Measurements from ENCODE around the gene GRIN1.

Gene GRIN1

DNA sequence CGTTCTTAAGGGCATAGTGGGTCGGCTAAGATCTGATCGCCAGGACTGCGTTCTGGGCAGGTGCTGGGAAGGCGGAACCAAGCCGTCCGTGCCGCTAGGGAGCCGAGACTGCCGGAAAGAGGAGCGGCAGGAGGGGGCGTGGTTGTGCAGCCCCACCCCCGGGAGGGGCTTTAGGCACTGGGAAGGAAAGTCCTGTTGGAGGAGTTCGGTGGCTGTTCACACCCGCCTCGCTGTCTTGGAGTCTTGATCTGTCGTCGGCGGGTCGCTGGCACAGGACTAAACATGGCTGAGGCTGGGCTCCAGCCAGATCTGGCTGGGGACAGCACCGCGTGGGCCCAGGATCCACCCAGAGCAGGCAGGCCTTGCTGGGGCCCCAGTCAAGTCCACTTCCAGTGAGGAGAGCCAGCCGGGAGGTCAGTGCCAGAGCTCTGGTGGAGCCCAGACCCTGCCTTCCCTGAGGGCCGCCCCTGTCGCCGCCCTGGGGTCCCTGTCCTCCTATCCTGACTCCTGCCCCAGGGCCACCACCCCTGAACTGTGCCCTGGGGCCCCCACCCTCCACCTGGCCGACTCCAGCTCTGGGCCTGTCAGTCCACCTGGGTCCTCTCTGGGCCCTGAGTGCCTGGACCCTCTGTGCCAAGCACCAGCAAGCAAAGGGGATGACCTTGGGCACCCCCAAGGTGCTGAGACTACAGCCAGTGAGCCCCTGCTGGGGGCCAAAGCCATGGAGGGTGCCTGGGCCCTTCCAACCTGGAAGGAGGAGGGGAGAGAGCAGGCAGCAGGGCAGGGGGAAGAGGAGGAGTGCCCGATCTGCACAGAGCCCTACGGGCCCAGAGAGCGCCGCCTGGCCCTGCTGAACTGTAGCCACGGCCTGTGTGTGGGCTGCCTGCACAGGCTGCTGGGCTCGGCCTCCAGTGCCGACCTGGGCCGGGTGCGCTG, 78.6 kb downstream of the GRIN1 start:
- DNase-seq = no peak
- H3K27ac ChIP-seq (ENCODE audit: insufficient read depth, low read length, poor library complexity, severe bottlenecking) = no peak overlapping the region
- H3K36me3 ChIP-seq (ENCODE audit: control insufficient read depth, insufficient read depth, low read length) = no peaks in the 10 kb centered on the region
- no peaks in the 10 kb centered on the region for H3K9me3 ChIP-seq (ENCODE audit: control insufficient read depth, low read length)
- H3K4me1 ChIP-seq (ENCODE audit: control insufficient read depth, insufficient read depth, low read length, poor library complexity, severe bottlenecking) = peaks cover 6% of the 10 kb centered on the region
- H3K4me3 ChIP-seq (ENCODE audit: insufficient read depth, low read depth, low read length, poor library complexity, severe bottlenecking) = no peak overlapping the region
- H3K27me3 ChIP-seq (replicated peaks; ENCODE audit: control insufficient read depth, insufficient read depth, low read length, poor library complexity, severe bottlenecking) = no peaks in the 10 kb centered on the region

DNA sequence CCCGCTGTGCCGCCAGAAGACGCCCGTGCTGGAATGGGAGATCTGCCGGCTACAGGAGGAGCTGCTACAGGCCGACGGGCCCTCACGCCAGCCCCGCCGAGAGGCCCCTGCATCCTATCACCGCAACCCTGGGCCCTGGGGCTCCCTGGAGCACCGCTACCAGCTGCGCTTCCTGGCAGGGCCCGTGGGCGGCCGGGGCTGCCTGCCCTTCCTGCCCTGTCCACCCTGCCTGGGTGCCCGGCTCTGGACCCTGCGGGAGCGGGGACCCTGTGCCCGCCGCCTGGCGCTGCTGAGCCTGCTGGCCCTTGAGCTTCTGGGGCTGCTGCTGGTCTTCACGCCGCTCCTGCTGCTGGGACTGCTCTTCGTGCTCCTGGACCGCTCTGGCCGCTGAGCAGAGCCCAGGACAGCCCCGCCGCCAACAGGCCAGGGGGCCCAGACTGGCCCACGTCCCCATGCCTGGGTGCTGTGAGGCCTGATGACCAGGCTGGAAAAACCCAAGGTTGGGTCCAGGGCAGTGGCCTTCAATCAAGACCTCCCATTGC, 79.3 kb downstream of the GRIN1 start:
- no peaks in the 10 kb centered on the region for H3K36me3 ChIP-seq (ENCODE audit: control insufficient read depth, insufficient read depth, low read length)
- no peak for DNase-seq
- no peak overlapping the region for H3K27ac ChIP-seq (ENCODE audit: insufficient read depth, low read length, poor library complexity, severe bottlenecking)

More for the DNA sequence above, 79.3 kb downstream of the GRIN1 start:
- peaks cover 11% of the 10 kb centered on the region for H3K4me1 ChIP-seq (ENCODE audit: control insufficient read depth, insufficient read depth, low read length, poor library complexity, severe bottlenecking)
- H3K27me3 ChIP-seq (replicated peaks; ENCODE audit: control insufficient read depth, insufficient read depth, low read length, poor library complexity, severe bottlenecking) = no peaks in the 10 kb centered on the region
- no peak overlapping the region for H3K4me3 ChIP-seq (ENCODE audit: insufficient read depth, low read depth, low read length, poor library complexity, severe bottlenecking)
- H3K9me3 ChIP-seq (ENCODE audit: control insufficient read depth, low read length) = no peaks in the 10 kb centered on the region

Measured in effector memory CD4-positive, alpha-beta T cell (primary cell).